Astrocyte (in vitro differentiated cells and primary cell): ENCODE measurements around the gene CMC4.

Source experiments
- EZH2 ChIP-seq: IDR thresholded peaks from 2 replicates; pipeline ENCODE4 v1.6.1; 2012; ENCODE audit warnings: mild to moderate bottlenecking, low read length, inconsistent platforms; ENCODE audit not compliant: insufficient read depth
- TF ChIP-seq, protein P1 (sequence below): IDR thresholded peaks from 2 replicates; pipeline ENCODE4 v1.5.1; 2011; ENCODE audit warnings: low read depth, mild to moderate bottlenecking, inconsistent platforms, low read length, moderate library complexity; ENCODE audit not compliant: insufficient read depth

DNA sequence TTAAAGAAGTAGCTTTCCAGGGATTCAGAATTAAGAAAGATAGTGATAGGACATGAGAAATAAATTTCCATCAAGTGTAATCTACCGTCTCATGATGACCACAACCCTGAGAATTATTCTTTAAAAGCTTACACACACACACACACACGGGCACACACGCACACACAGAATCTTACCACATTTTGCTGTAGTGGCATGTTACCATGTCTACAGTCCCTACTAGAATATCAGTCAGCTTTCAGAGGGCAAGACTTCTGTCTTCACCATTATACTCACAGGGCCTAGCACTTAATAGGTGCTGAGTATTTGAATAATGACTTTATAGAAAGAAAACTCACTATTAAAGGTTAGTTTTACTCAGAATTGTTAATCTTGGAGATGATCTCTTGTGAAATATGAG, 15.4 kb downstream of the CMC4 start:
- TF ChIP-seq, protein P1, sequence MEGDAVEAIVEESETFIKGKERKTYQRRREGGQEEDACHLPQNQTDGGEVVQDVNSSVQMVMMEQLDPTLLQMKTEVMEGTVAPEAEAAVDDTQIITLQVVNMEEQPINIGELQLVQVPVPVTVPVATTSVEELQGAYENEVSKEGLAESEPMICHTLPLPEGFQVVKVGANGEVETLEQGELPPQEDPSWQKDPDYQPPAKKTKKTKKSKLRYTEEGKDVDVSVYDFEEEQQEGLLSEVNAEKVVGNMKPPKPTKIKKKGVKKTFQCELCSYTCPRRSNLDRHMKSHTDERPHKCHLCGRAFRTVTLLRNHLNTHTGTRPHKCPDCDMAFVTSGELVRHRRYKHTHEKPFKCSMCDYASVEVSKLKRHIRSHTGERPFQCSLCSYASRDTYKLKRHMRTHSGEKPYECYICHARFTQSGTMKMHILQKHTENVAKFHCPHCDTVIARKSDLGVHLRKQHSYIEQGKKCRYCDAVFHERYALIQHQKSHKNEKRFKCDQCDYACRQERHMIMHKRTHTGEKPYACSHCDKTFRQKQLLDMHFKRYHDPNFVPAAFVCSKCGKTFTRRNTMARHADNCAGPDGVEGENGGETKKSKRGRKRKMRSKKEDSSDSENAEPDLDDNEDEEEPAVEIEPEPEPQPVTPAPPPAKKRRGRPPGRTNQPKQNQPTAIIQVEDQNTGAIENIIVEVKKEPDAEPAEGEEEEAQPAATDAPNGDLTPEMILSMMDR: no peak
- no peak for TF ChIP-seq EZH2
